Upper lobe of left lung (tissue), 6 donors: Measurements from ENCODE around the gene DEPDC1. TPM values are rescaled to one million over a fixed set of nuclear protein-coding genes. Genes with fewer than 3 reads are reported as not detected.

ENCODE experiments used
- ATAC-seq, 2 donors: fragments of 200-7000 bp; cut with Tn5 transposase; one replicate each; pipeline ENCODE4 v1.9.1; 2022; ENCODE audit warnings: mild to moderate bottlenecking in 2 of 2, moderate library complexity in 2 of 2; ENCODE audit not compliant: low FRiP score in 2 of 2
- DNase-seq, 2 donors: peaks; one replicate each; pipeline ENCODE4 v3.0.0-alpha.2; 2019 to 2020
- H3K27ac ChIP-seq, 4 donors: fragments of 200-600 bp; sonication (generic); one replicate each; pipeline ENCODE4 v1.5.1; 2016 to 2019
- H3K27me3 ChIP-seq, 4 donors: fragments of 200-600 bp; sonication (generic); one replicate each; pipeline ENCODE4 v1.5.1; 2017 to 2019
- H3K36me3 ChIP-seq, 4 donors: fragments of 200-600 bp; sonication (generic); one replicate each; pipeline ENCODE4 v1.5.1; 2016 to 2019
- H3K4me1 ChIP-seq, 4 donors: fragments of 200-600 bp; sonication (generic); one replicate each; pipeline ENCODE4 v1.5.1; 2018 to 2019
- H3K4me3 ChIP-seq, 4 donors: fragments of 200-600 bp; sonication (generic); one replicate each; pipeline ENCODE4 v1.5.1; 2017 to 2019; ENCODE audit warnings: mild to moderate bottlenecking in 2 of 4, moderate library complexity in 1 of 4
- H3K9me3 ChIP-seq, 4 donors: fragments of 200-600 bp; sonication (generic); one replicate each; pipeline ENCODE4 v1.5.1; 2018 to 2019
- CTCF ChIP-seq, 6 experiments: fragments of 450-650 bp in 4 of 6; fragments of 200-600 bp in 2 of 6; sonication (generic) in 2 of 6; IDR thresholded peaks; one replicate each; pipeline ENCODE4 v1.5.1; 2016 to 2019; ENCODE audit warnings: antibody characterized with exemption in 6 of 6
- EP300 ChIP-seq, 4 donors: sonication (generic); formaldehyde crosslinking; IDR thresholded peaks; one replicate each; pipeline ENCODE4 v1.5.1; 2017; ENCODE audit warnings: antibody characterized with exemption in 4 of 4, control low read depth in 2 of 4
- POLR2A ChIP-seq, 4 donors: fragments of 450-650 bp; IDR thresholded peaks; one replicate each; pipeline ENCODE4 v1.5.1; 2016 to 2017; ENCODE audit warnings: antibody characterized with exemption in 4 of 4, mild to moderate bottlenecking in 2 of 4
- POLR2AphosphoS5 ChIP-seq, 2 donors: sonication (generic); formaldehyde crosslinking; IDR thresholded peaks; one replicate each; pipeline ENCODE4 v1.5.1; 2017; ENCODE audit warnings: antibody characterized with exemption in 2 of 2
- WGBS, 2 donors: methylation state at CpG; one replicate each; pipeline ENCODE4 v1.1.5; 2017 to 2018; 5-methylcytosine and 5-hydroxymethylcytosine counted together
- total RNA-seq, 6 donors: library from RNA; depleted of rRNA in 4 of 6; stranded (reverse); fragments of >200 nt in 4 of 6; gene quantifications; one replicate each; pipeline versions ENCODE4 v1.1.0 to v1.2.1, GENCODE V29; 2016 to 2021
- donor health status: DM: no; HTN: no; CAD: no; lungs with moderate emphysema.
- donor health status: DM: no; HTN: yes; CAD: no; lungs with severe emphysema.

The DEPDC1 gene
- total RNA-seq, 6 donors from 2014 or later, result 0.14 to 1.6 (median 0.69) TPM; not detected in 1

DNA sequence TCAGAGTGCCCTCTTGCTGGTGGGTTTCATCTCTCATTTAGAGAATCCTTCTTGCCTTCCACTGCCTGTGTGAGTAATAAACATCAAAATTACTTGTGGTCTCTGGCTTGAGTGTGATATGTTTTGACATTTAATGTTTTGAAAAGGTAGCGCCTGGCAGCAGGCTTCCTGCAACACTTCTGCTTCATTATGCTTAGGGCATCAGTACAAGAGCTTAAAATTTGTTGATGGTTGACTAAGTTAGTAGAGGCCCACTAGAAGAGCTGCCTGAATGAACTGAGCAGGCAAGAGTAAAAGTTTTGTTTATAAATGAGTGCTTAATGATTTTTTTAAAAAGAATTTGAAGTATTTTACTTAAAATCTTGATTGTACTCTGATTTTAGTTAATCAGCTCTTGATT, 40.7 kb downstream of the DEPDC1 start:
- no peaks in the 10 kb centered on the region for H3K4me1 ChIP-seq
- 76 to 83% methylated on average over 1 of the region's 1 CpG for WGBS, 2 donors
- DNase-seq, result no peak

GRCh38 chr1:68454534-68454933, 42.3 kb downstream of the DEPDC1 start:
- no peak overlapping the region for H3K4me3 ChIP-seq
- H3K36me3 ChIP-seq, result no peaks in the 10 kb centered on the region
- no peak for ATAC-seq
- no peak for DNase-seq
- TF ChIP-seq EP300 (IDR thresholded peaks at IDR 0.05) (no peak), POLR2AphosphoS5 (IDR thresholded peaks at IDR 0.05) (no peak)
- no peaks in the 10 kb centered on the region for H3K4me1 ChIP-seq
- 76 to 87% methylated on average over 2 of the region's 2 CpGs for WGBS, 2 donors
- no peaks in the 10 kb centered on the region for H3K27me3 ChIP-seq
- H3K9me3 ChIP-seq, result no peaks in the 10 kb centered on the region
- no peak overlapping the region for H3K27ac ChIP-seq

More for the DNA sequence above, 40.7 kb downstream of the DEPDC1 start:
- no peak for ATAC-seq
- no peak overlapping the region for H3K27ac ChIP-seq
- H3K27me3 ChIP-seq, result no peaks in the 10 kb centered on the region
- TF ChIP-seq EP300 (IDR thresholded peaks at IDR 0.05), result no peak
- TF ChIP-seq CTCF (IDR thresholded peaks at IDR 0.05), result no peak
- TF ChIP-seq POLR2A (IDR thresholded peaks at IDR 0.05), result no peak
- TF ChIP-seq POLR2AphosphoS5 (IDR thresholded peaks at IDR 0.05), result no peak
- H3K36me3 ChIP-seq, result no peaks in the 10 kb centered on the region
- H3K4me3 ChIP-seq, result no peak overlapping the region
- H3K9me3 ChIP-seq, result no peaks in the 10 kb centered on the region

DNA sequence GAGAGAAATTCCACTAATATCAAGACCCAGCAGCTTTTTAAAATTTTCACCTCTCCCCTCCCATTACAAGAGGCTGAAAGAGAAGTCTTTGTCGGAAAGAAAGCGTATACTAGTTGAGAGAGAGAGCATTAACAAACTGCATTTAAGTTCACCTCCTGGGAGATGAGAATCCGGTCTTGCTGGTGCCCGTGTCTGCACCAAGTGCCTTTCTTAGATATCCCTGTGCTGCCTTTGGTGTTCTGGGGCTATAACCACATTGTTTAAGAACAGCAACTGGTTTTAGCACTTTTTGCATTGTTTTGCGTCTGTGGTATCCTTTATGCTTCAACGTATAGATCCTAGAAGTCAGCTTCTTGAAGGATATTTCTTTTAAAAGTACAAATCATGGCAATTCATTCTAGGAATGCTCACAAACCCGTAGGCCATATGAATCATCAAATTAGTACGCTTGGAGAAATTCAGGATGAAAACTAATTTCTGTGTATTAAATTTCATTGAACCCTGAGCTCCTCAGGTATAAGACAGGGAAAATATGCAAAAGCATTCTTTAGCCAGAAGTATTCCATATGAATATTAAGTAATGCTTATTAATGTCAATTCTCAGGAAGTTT, 43.7 kb downstream of the DEPDC1 start:
- TF ChIP-seq POLR2AphosphoS5 (IDR thresholded peaks at IDR 0.05), result no peak
- TF ChIP-seq EP300 (IDR thresholded peaks at IDR 0.05), result no peak
- no peak for TF ChIP-seq POLR2A (IDR thresholded peaks at IDR 0.05)
- TF ChIP-seq CTCF (IDR thresholded peaks at IDR 0.05), result no peak
- DNase-seq (no peak), ATAC-seq (no peak)
- WGBS, 2 donors, result 86 to 92% methylated on average over 8 of the region's 8 CpGs
- no peaks in the 10 kb centered on the region for H3K4me1 ChIP-seq
- no peaks in the 10 kb centered on the region for H3K9me3 ChIP-seq
- no peak overlapping the region for H3K4me3 ChIP-seq
- H3K27me3 ChIP-seq, result no peaks in the 10 kb centered on the region
- no peaks in the 10 kb centered on the region for H3K36me3 ChIP-seq
- no peak overlapping the region for H3K27ac ChIP-seq

GRCh38 chr1:68449901-68450300, 47.0 kb downstream of the DEPDC1 start, which contains the start of gene RPE65:
TSS of gene RPE65 (minus strand) at chr1:68449954. CDS start at chr1:68449905, 49 bp downstream.
- no peak for DNase-seq
- no peak within 1 kb of the TSS for H3K27ac ChIP-seq
- no peaks in the 10 kb centered on the region for H3K4me1 ChIP-seq
- no peak within 1 kb of the TSS for H3K4me3 ChIP-seq
- H3K36me3 ChIP-seq, result no peaks in the 10 kb centered on the region
- 67% methylated on average over 1 of the region's 1 CpG for WGBS, 2 donors
- no peaks in the 10 kb centered on the region for H3K27me3 ChIP-seq
- no peak for TF ChIP-seq POLR2AphosphoS5 (IDR thresholded peaks at IDR 0.05)
- no peak for TF ChIP-seq POLR2A (IDR thresholded peaks at IDR 0.05)
- no peak for TF ChIP-seq EP300 (IDR thresholded peaks at IDR 0.05)
- no peak for TF ChIP-seq CTCF (IDR thresholded peaks at IDR 0.05)
- no peaks in the 10 kb centered on the region for H3K9me3 ChIP-seq
- ATAC-seq, result no peak

- Histone ChIP-seq H3K4me3 (no peak overlapping the region), H3K27me3 (no peaks in the 10 kb centered on the region), H3K27ac (no peak overlapping the region), H3K4me1 (no peaks in the 10 kb centered on the region), H3K9me3 (no peaks in the 10 kb centered on the region), H3K36me3 (no peaks in the 10 kb centered on the region)
- no peak for ATAC-seq
- no peak for DNase-seq
- 73 to 76% methylated on average over 7 of the region's 7 CpGs for WGBS, 2 donors
- TF ChIP-seq POLR2AphosphoS5 (IDR thresholded peaks at IDR 0.05) (no peak), CTCF (IDR thresholded peaks at IDR 0.05) (no peak), EP300 (IDR thresholded peaks at IDR 0.05) (no peak)
Measured at GRCh38 chr1:68448365-68448764, 48.5 kb downstream of the DEPDC1 start.
